Hepatocyte (in vitro differentiated cells): Measurements from ENCODE around the gene CPS1.

Experiments
- EZH2 ChIP-seq: fragments of 200-600 bp; sonication (generic); IDR thresholded peaks from 2 replicates; pipeline ENCODE4 v1.6.1; 2016; ENCODE audit warnings: antibody characterized with exemption, mild to moderate bottlenecking, borderline replicate concordance
- TF ChIP-seq, protein P1 (sequence below): fragments of 200-600 bp; sonication (generic); IDR thresholded peaks from 2 replicates; pipeline ENCODE4 v1.5.1; 2016; ENCODE audit warnings: antibody characterized with exemption, mild to moderate bottlenecking; ENCODE audit not compliant: poor library complexity

DNA sequence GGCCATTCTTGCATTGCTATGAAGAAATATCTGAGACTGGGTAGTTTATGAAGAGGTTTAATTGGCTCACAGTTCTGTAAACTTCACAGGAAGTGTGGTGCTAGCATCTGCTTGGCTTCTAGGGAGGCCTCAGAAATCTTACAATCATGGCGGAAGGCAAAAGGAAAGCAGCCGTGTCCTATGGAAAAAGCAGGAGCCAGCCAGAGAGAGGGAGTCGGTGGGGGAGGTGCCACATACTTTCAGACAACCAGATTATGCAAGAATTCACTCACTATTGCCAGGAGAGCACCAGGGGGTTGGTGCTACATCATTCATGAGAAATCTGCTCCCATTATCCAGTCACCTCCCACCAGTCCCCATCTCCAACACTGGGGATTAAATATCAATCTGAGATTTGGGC is 64.1 kb downstream of the CPS1 start:
- TF ChIP-seq, protein P1, sequence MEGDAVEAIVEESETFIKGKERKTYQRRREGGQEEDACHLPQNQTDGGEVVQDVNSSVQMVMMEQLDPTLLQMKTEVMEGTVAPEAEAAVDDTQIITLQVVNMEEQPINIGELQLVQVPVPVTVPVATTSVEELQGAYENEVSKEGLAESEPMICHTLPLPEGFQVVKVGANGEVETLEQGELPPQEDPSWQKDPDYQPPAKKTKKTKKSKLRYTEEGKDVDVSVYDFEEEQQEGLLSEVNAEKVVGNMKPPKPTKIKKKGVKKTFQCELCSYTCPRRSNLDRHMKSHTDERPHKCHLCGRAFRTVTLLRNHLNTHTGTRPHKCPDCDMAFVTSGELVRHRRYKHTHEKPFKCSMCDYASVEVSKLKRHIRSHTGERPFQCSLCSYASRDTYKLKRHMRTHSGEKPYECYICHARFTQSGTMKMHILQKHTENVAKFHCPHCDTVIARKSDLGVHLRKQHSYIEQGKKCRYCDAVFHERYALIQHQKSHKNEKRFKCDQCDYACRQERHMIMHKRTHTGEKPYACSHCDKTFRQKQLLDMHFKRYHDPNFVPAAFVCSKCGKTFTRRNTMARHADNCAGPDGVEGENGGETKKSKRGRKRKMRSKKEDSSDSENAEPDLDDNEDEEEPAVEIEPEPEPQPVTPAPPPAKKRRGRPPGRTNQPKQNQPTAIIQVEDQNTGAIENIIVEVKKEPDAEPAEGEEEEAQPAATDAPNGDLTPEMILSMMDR: no peak
- TF ChIP-seq EZH2: no peak
